H1 (cell line): Measurements from ENCODE around the gene FOXN3. TPM values are rescaled to one million over a fixed set of nuclear protein-coding genes. Genes with fewer than 3 reads are reported as not detected.

Experiments used
- CREB1 ChIP-seq: IDR thresholded peaks from 2 replicates; pipeline ENCODE4 v1.6.1; 2012; ENCODE audit warnings: inconsistent platforms
- FOSL1 ChIP-seq: IDR thresholded peaks from 2 replicates; pipeline ENCODE4 v1.6.1; 2011; ENCODE audit warnings: mild to moderate bottlenecking, low read depth, low read length, moderate library complexity; ENCODE audit not compliant: insufficient read depth
- NANOG ChIP-seq: IDR thresholded peaks from 2 replicates; pipeline ENCODE4 v1.6.1; 2011; ENCODE audit warnings: low read length, low read depth, mild to moderate bottlenecking, inconsistent platforms; ENCODE audit not compliant: insufficient read depth, poor library complexity, severe bottlenecking
- TAF7 ChIP-seq: optimal IDR thresholded peaks from 2 replicates; pipeline ENCODE3; 2011; ENCODE audit warnings: low read depth, mild to moderate bottlenecking, inconsistent platforms, low read length, moderate library complexity, borderline replicate concordance
- polyA plus RNA-seq, 7 experiments: library from polyadenylated mRNA; depleted of rRNA in 3 of 7; stranded (reverse) in 5 of 7; unstranded in 2 of 7; fragments of >200 nt in 5 of 7; fragments of 200-250 nt in 2 of 7; gene quantifications; 1 replicate in 5 of 7; 2 replicates in 1 of 7; 4 replicates in 1 of 7; pipeline versions ENCODE4 v1.2.1 to v1.2.3, GENCODE V29; 2011 to 2013; ENCODE audit warnings: missing spikeins in 2 of 7, mixed read lengths in 2 of 7
- total RNA-seq: library from RNA; stranded (reverse); fragmentation: NEBNext Ultra II Directional; extraction: Animal tissue kit (Norgen Biotek cat#: 25700); gene quantifications from 2 replicates; pipeline ENCODE4 v1.2.1, GENCODE V29; 2021
- TF ChIP-seq, protein P1 (sequence below): IDR thresholded peaks from 2 replicates; pipeline ENCODE4 v1.6.1; 2011; ENCODE audit warnings: low read length, improper control_type of control experiment

FOXN3 gene
- total and polyA plus RNA-seq, 2 of the 8 experiments (the other 6 are each of a cell fraction or from before 2014, with no cell fraction given), result 52.6 to 178 TPM

DNA sequence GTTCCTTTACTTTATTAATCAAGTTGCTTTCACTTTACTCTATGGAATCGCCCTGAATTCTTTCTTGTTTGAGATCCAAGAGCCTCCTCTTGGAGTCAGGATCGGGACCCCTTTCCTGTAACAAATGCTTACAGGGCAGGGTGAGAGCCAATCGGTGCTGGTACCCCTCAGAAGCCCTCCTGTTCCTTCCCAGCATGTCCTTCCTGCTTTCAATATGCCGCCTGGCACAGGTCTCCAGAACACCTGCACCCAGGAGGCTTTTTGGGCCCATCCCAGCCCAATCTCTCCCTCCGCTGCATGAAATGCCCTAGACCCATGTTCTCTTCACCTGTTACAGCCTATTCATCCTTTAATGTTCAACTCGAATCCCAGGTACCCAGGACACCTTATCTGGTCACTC lies 122.2 kb downstream of the FOXN3 start (continued):
- TF ChIP-seq CREB1 (no peak), TAF7 (no peak), FOSL1 (no peak), NANOG (no peak)
- TF ChIP-seq, protein P1, sequence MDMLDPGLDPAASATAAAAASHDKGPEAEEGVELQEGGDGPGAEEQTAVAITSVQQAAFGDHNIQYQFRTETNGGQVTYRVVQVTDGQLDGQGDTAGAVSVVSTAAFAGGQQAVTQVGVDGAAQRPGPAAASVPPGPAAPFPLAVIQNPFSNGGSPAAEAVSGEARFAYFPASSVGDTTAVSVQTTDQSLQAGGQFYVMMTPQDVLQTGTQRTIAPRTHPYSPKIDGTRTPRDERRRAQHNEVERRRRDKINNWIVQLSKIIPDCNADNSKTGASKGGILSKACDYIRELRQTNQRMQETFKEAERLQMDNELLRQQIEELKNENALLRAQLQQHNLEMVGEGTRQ, result no peak
